OCI-LY7 (cell line): ENCODE data around the gene PHPT1. TPM values are rescaled to one million over a fixed set of nuclear protein-coding genes. Genes with fewer than 3 reads are reported as not detected.

ENCODE experiments used
- BruUV-seq: library from RNA; stranded (reverse); fragments of 400-500 nt; replicated peaks from 2 replicates; lab custom pipeline; 2021; lab: Mats Ljungman, UMichigan
- CTCF ChIA-PET: fragments of 300-600 bp; sonication (Branson Sonifier 250); formaldehyde crosslinking; loops from one replicate; lab custom pipeline; 2022; ENCODE audit warnings: antibody characterized with exemption; ENCODE audit not compliant: unreplicated experiment; lab: Charles Lee
- POLR2A ChIA-PET: fragments of 300-600 bp; sonication (Branson Sonifier 250); formaldehyde crosslinking; loops from one replicate; lab custom pipeline; 2022; ENCODE audit warnings: antibody characterized with exemption; lab: Charles Lee
- DNase-seq: peaks from one replicate; pipeline ENCODE4 v3.0.0-alpha.2; 2015; ENCODE audit warnings: low spot score
- H2AFZ ChIP-seq: fragments of 200-600 bp; sonication (generic), shearing (Covaris generic); 2 replicates; pipeline ENCODE4 v1.6.1; 2014; ENCODE audit warnings: mild to moderate bottlenecking, antibody characterized with exemption, low read length, moderate library complexity
- H3K27ac ChIP-seq: fragments of 200-600 bp; sonication (generic); 2 replicates; pipeline ENCODE4 v1.5.1; 2014; ENCODE audit warnings: mixed run types, low read depth, mild to moderate bottlenecking, moderate library complexity, low read length, inconsistent platforms; ENCODE audit not compliant: poor library complexity, severe bottlenecking
- H3K36me3 ChIP-seq: fragments of 200-600 bp; sonication (generic); 2 replicates; pipeline ENCODE4 v1.6.1; 2014; ENCODE audit warnings: mild to moderate bottlenecking, antibody characterized with exemption, low read length, moderate library complexity, mixed read lengths; ENCODE audit not compliant: insufficient read depth
- H3K4me1 ChIP-seq: fragments of 200-600 bp; sonication (generic); 2 replicates; pipeline ENCODE4 v1.5.1; 2014; ENCODE audit warnings: mild to moderate bottlenecking, low read length; ENCODE audit not compliant: insufficient read depth, poor library complexity, severe bottlenecking
- H3K4me2 ChIP-seq: fragments of 200-600 bp; sonication (generic); 2 replicates; pipeline ENCODE4 v1.6.1; 2014; ENCODE audit warnings: mild to moderate bottlenecking, low read length
- H3K4me3 ChIP-seq: fragments of 200-600 bp; sonication (generic); 2 replicates; pipeline ENCODE4 v1.5.1; 2014; ENCODE audit warnings: mild to moderate bottlenecking, low read depth, low read length; ENCODE audit not compliant: poor library complexity, severe bottlenecking
- H3K79me2 ChIP-seq: fragments of 200-600 bp; sonication (generic); 2 replicates; pipeline ENCODE4 v1.6.1; 2016; ENCODE audit warnings: low read depth, mild to moderate bottlenecking, low read length, moderate library complexity, mixed read lengths; ENCODE audit not compliant: insufficient read depth
- H3K9me2 ChIP-seq: fragments of 200-600 bp; sonication (generic); 2 replicates; pipeline ENCODE4 v1.6.1; 2016; ENCODE audit warnings: mild to moderate bottlenecking, low read length, mixed read lengths; ENCODE audit not compliant: insufficient read depth
- H3K9me3 ChIP-seq: fragments of 200-600 bp; sonication (generic); 2 replicates; pipeline ENCODE4 v1.6.1; 2014; ENCODE audit warnings: mild to moderate bottlenecking, mixed run types, low read length, mixed read lengths
- H4K20me1 ChIP-seq: fragments of 200-600 bp; sonication (generic); 2 replicates; pipeline ENCODE4 v1.6.1; 2014; ENCODE audit warnings: mild to moderate bottlenecking, antibody characterized with exemption, low read length, moderate library complexity, mixed read lengths; ENCODE audit not compliant: insufficient read depth
- EZH2phosphoT487 ChIP-seq: fragments of 200-600 bp; sonication (generic); IDR thresholded peaks from 2 replicates; pipeline ENCODE4 v1.6.1; 2018; ENCODE audit warnings: low read depth, borderline replicate concordance, mild to moderate bottlenecking, mixed run types, antibody characterized with exemption, low read length, moderate library complexity, mixed read lengths
- intact Hi-C: fragments of 100-400 bp; cut with micrococcal nuclease; formaldehyde crosslinking; loops from one replicate; pipeline ENCODE4 v1.10.0; 2022; ENCODE audit not compliant: unreplicated experiment
- total RNA-seq, 2 experiments: library from RNA; depleted of rRNA in 1 of 2; stranded (reverse); fragments of >200 nt in 1 of 2; shearing (Covaris generic) in 1 of 2; gene quantifications; 2 replicates each; pipeline ENCODE4 v1.2.3, GENCODE V29; 2014 to 2022
- TF ChIP-seq, protein P1 (sequence below): fragments of 200-600 bp; sonication (generic); conservative IDR thresholded peaks from 2 replicates; pipeline ENCODE4 v1.5.1; 2014; ENCODE audit warnings: mild to moderate bottlenecking, antibody characterized with exemption, low read length, moderate library complexity, mixed read lengths

Gene PHPT1
- total RNA-seq, 2 experiments from 2014 or later, result 49.9 to 56.9 TPM

DNA sequence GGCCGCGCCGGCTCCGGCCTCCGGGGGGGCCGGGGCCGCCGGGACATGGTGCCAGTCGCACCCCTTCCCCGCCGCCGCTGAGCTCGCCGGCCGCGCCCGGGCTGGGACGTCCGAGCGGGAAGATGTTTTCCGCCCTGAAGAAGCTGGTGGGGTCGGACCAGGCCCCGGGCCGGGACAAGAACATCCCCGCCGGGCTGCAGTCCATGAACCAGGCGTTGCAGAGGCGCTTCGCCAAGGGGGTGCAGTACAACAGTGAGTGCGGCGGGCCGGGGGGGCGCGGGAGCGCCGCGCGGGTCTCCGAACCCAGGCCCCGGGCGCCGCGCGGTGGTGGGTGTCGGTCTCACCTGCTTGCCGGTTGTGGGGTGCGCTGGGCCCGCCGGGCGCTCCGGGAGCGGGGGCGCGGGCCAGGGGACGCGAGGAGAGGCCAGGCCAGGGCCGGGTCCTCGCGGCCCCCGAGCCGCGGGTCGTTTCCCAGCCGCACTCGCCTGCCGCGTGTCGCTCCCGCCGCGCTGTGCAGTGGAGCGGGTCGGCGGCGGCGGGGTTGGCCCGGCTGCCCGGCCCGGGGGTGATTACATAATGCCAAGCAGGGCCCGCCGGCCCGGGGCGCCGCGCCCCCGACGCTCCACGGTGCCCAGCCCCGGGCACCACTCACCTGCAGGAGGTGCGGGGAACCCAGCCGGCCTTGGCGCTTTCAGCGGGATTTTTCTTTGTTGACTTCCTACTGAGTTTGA is 41.0 kb upstream of the PHPT1 start:
- ChIA-PET CTCF (no interaction called here), POLR2A (interaction anchor here (0.7 to 2.4 kb wide), 4 partner anchors 14 to 34 kb away, joined by 3 to 5 read pairs (median 3); partner anchors contain the start of genes AJM1 and TMEM141)
- DNase-seq, result peak; percentile 54
- Histone ChIP-seq H3K27ac (peak overlapping the region; percentile 73), H4K20me1 (peaks cover 15% of the 10 kb centered on the region; the same call in 1 of the 2 replicates), H3K79me2 (peaks cover 51% of the 10 kb centered on the region), H3K4me3 (peak overlapping the region; percentile 100), H3K36me3 (peaks cover 36% of the 10 kb centered on the region), H3K4me2 (peak overlapping the region; percentile 88), H3K4me1 (peaks cover 28% of the 10 kb centered on the region), H2AFZ (peak overlapping the region; percentile 51), H3K9me2 (no peaks in the 10 kb centered on the region), H3K9me3 (no peaks in the 10 kb centered on the region)
- intact Hi-C loops, result loop anchor here (2.0 kb wide), 1 partner anchor 41 kb away; the partner anchor contains the start of gene PHPT1
- no peak for TF ChIP-seq EZH2phosphoT487
- TF ChIP-seq, protein P1, sequence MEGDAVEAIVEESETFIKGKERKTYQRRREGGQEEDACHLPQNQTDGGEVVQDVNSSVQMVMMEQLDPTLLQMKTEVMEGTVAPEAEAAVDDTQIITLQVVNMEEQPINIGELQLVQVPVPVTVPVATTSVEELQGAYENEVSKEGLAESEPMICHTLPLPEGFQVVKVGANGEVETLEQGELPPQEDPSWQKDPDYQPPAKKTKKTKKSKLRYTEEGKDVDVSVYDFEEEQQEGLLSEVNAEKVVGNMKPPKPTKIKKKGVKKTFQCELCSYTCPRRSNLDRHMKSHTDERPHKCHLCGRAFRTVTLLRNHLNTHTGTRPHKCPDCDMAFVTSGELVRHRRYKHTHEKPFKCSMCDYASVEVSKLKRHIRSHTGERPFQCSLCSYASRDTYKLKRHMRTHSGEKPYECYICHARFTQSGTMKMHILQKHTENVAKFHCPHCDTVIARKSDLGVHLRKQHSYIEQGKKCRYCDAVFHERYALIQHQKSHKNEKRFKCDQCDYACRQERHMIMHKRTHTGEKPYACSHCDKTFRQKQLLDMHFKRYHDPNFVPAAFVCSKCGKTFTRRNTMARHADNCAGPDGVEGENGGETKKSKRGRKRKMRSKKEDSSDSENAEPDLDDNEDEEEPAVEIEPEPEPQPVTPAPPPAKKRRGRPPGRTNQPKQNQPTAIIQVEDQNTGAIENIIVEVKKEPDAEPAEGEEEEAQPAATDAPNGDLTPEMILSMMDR, result peak; percentile 37
- no TSS peak for BruUV-seq

DNA sequence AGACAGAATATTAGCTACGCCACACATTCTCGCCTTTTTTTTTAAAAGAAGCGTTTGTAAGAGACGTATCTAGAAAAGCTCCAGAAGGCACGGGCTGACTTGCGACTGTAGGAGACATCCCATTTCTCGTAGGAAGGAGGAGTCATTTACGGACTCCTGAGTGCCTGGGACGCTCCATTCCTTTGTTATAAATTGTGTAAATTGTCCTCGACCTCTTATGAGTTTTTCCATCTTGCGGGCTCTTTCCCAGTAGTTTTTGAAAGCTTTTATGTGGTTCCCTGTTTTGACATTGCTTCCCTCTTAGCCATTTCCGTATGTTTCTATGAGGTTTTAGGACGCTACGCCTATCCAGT is 40.4 kb upstream of the PHPT1 start:
- Histone ChIP-seq H3K79me2 (peaks cover 55% of the 10 kb centered on the region), H2AFZ (no peak overlapping the region; the same call in 1 of the 2 replicates)

More for the DNA sequence above, 40.4 kb upstream of the PHPT1 start:
- H3K4me1 ChIP-seq, result peaks cover 28% of the 10 kb centered on the region
- no peaks in the 10 kb centered on the region for H3K9me2 ChIP-seq
- H3K9me3 ChIP-seq, result no peaks in the 10 kb centered on the region
- H3K36me3 ChIP-seq, result peaks cover 40% of the 10 kb centered on the region
- peaks cover 15% of the 10 kb centered on the region; the same call in 1 of the 2 replicates for H4K20me1 ChIP-seq
- no TSS peak for BruUV-seq
- intact Hi-C loops, result loop anchor here (2.0 kb wide), 1 partner anchor 40 kb away; the partner anchor contains the start of gene PHPT1
- peak overlapping the region; percentile 73 for H3K27ac ChIP-seq
- ChIA-PET POLR2A (interaction anchor here (0.7 kb wide), 1 partner anchor 18 kb away, joined by 3 read pairs; the partner anchor contains the start of gene TMEM141), CTCF (no interaction called here)
- TF ChIP-seq EZH2phosphoT487, result no peak
- TF ChIP-seq, protein P1, result no peak
- no peak for DNase-seq
- H3K4me2 ChIP-seq, result peak overlapping the region; percentile 88
- peak overlapping the region; percentile 100 for H3K4me3 ChIP-seq
